Measurements from ENCODE around the gene GPC5. TPM values are rescaled to one million over a fixed set of nuclear protein-coding genes. Genes with fewer than 3 reads are reported as not detected.

The GPC5 gene
- total and polyA plus RNA-seq, 9 of the 15 experiments (the other 6 are each of a cell fraction or from before 2014, with no cell fraction given): 0.18 to 0.27 TPM; not detected in 7

GRCh38 chr13:92514420-92515125 lies 1116.2 kb downstream of the GPC5 start (continued):
- TF ChIP-seq MAX (CRISPR knock-in tag; IDR thresholded peaks at IDR 0.05): no peak
- no peak for TF ChIP-seq STAG1 (CRISPR knock-in tag; IDR thresholded peaks at IDR 0.05; ENCODE audit: borderline replicate concordance)
- no peak for TF ChIP-seq ZNF668 (CRISPR knock-in tag; IDR thresholded peaks at IDR 0.05)
- no peak for TF ChIP-seq ZBTB26 (CRISPR knock-in tag; IDR thresholded peaks at IDR 0.05)
- TF ChIP-seq ZNF57 (CRISPR knock-in tag; IDR thresholded peaks at IDR 0.05): 0 out of 2 replicates have a peak, but pooled peaks have one; percentile 39
- no peak for TF ChIP-seq ATF1 (CRISPR knock-in tag; IDR thresholded peaks at IDR 0.05)
- TF ChIP-seq ATF1 (tag; IDR thresholded peaks at IDR 0.05): peak; percentile 31; the same call in 1 of the 2 replicates
- TF ChIP-seq ERF (CRISPR knock-in tag; IDR thresholded peaks at IDR 0.05): no peak
- TF ChIP-seq CCNT2 (IDR thresholded peaks at IDR 0.05; ENCODE audit: borderline replicate concordance, extremely low read depth, insufficient read length, low read depth, low read length): no peak
- TF ChIP-seq ID3 (CRISPR knock-in tag; IDR thresholded peaks at IDR 0.05): no peak
- no peak for TF ChIP-seq ID3 (tag; IDR thresholded peaks at IDR 0.05)
- no peak for TF ChIP-seq THRAP3 (IDR thresholded peaks at IDR 0.05; ENCODE audit: borderline replicate concordance)
- TF ChIP-seq SREBF1 (IDR thresholded peaks at IDR 0.05; ENCODE audit: borderline replicate concordance, low read depth, low read length): no peak
- no peak for TF ChIP-seq ZNF407 (IDR thresholded peaks at IDR 0.05; ENCODE audit: low read depth)
- peak; percentile 85 for TF ChIP-seq MAFG (tag; conservative IDR thresholded peaks at IDR 0.05)
- TF ChIP-seq MCM5 (IDR thresholded peaks at IDR 0.05; ENCODE audit: low read depth): no peak
- TF ChIP-seq HLTF (IDR thresholded peaks at IDR 0.05): no peak
- no peak for TF ChIP-seq SIN3B (IDR thresholded peaks at IDR 0.05; ENCODE audit: low read depth)
